Measurements from ENCODE around the gene IL12RB1.

DNA sequence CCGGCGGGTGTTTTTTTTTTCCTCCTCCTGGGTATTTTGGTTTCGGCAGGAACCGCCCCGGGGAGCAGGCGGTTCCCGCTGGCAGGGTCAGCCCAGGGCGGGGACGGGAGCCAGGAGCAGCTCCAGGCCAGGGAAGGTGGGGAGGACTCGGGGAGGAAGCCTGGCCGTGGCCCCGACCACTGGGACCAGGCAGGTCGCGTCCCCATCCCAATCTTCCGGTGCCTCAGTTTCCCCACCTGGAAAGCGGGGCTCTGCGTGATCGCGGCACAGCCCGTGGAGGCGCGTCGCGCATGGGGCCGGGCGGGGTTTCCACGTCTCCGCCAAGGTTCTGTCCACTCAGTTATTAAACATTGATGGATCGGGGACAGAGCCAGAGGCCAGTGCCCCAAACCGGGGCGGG lies 34.8 kb downstream of the IL12RB1 start:
- TF ChIP-seq JUND (IDR thresholded peaks at IDR 0.05; ENCODE audit: low read length) (no peak), TBP (IDR thresholded peaks at IDR 0.05; ENCODE audit: low read depth, low read length) (no peak), POLR2AphosphoS5 (IDR thresholded peaks at IDR 0.05; ENCODE audit: low read depth, low read length) (no peak), RAD21 (IDR thresholded peaks at IDR 0.05 in 1 of 2, conservative IDR thresholded peaks at IDR 0.05 in 1 of 2; ENCODE audit: low read depth in 2 of 2, low read length in 2 of 2) (no peak), POLR2A (IDR thresholded peaks at IDR 0.05; ENCODE audit: control extremely low read depth in 1 of 2, low read depth in 2 of 2, low read length in 2 of 2) (no peak), ZNF274 (IDR thresholded peaks at IDR 0.05; ENCODE audit: borderline replicate concordance, extremely low read depth, low read length) (no peak), TCF12 (IDR thresholded peaks at IDR 0.05; ENCODE audit: low read depth, low read length) (no peak), EGR1 (IDR thresholded peaks at IDR 0.05; ENCODE audit: borderline replicate concordance, low read depth, low read length) (no peak)
- TF ChIP-seq, protein P1, sequence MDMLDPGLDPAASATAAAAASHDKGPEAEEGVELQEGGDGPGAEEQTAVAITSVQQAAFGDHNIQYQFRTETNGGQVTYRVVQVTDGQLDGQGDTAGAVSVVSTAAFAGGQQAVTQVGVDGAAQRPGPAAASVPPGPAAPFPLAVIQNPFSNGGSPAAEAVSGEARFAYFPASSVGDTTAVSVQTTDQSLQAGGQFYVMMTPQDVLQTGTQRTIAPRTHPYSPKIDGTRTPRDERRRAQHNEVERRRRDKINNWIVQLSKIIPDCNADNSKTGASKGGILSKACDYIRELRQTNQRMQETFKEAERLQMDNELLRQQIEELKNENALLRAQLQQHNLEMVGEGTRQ (IDR thresholded peaks at IDR 0.05; ENCODE audit: low read length), result no peak
- TF ChIP-seq, protein P2, sequence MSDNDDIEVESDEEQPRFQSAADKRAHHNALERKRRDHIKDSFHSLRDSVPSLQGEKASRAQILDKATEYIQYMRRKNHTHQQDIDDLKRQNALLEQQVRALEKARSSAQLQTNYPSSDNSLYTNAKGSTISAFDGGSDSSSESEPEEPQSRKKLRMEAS (IDR thresholded peaks at IDR 0.05), result no peak
- TF ChIP-seq, protein P3, sequence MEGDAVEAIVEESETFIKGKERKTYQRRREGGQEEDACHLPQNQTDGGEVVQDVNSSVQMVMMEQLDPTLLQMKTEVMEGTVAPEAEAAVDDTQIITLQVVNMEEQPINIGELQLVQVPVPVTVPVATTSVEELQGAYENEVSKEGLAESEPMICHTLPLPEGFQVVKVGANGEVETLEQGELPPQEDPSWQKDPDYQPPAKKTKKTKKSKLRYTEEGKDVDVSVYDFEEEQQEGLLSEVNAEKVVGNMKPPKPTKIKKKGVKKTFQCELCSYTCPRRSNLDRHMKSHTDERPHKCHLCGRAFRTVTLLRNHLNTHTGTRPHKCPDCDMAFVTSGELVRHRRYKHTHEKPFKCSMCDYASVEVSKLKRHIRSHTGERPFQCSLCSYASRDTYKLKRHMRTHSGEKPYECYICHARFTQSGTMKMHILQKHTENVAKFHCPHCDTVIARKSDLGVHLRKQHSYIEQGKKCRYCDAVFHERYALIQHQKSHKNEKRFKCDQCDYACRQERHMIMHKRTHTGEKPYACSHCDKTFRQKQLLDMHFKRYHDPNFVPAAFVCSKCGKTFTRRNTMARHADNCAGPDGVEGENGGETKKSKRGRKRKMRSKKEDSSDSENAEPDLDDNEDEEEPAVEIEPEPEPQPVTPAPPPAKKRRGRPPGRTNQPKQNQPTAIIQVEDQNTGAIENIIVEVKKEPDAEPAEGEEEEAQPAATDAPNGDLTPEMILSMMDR (IDR thresholded peaks at IDR 0.05; ENCODE audit: control extremely low read depth in 1 of 3, insufficient read depth in 1 of 3, low read depth in 1 of 3, low read length in 3 of 3), result no peak
